ENCODE data around the gene MLLT10.

MLLT10 gene

GRCh38 chr10:21524526-21525366, 9.3 kb upstream of the MLLT10 start:
- peak overlapping the region; percentile 100 for H3K27ac ChIP-seq (ENCODE audit: low read depth, low read length)
- H3K36me3 ChIP-seq (ENCODE audit: control insufficient read depth, insufficient read depth, low read length), result no peaks in the 10 kb centered on the region
- peaks cover 59% of the 10 kb centered on the region for H3K4me1 ChIP-seq (ENCODE audit: control insufficient read depth, insufficient read depth, low read length)
- no peaks in the 10 kb centered on the region for H3K27me3 ChIP-seq (ENCODE audit: control insufficient read depth, insufficient read depth, low read length)
- peak overlapping the region; percentile 76 for H3K4me3 ChIP-seq (ENCODE audit: low read depth, low read length)
- H3K9ac ChIP-seq (ENCODE audit: low read length), result peak overlapping the region; percentile 90
- H3K9me3 ChIP-seq (ENCODE audit: control insufficient read depth, insufficient read depth, low read depth, low read length), result no peaks in the 10 kb centered on the region

- no peaks in the 10 kb centered on the region for H3K9me3 ChIP-seq (ENCODE audit: control insufficient read depth, insufficient read depth, low read depth, low read length)
- peak within 1 kb of the TSS; percentile 100 for H3K27ac ChIP-seq (ENCODE audit: low read depth, low read length)
- peak within 1 kb of the TSS; percentile 77 for H3K4me3 ChIP-seq (ENCODE audit: low read depth, low read length)
- no peaks in the 10 kb centered on the region for H3K27me3 ChIP-seq (ENCODE audit: control insufficient read depth, insufficient read depth, low read length)
- peaks cover 56% of the 10 kb centered on the region for H3K4me1 ChIP-seq (ENCODE audit: control insufficient read depth, insufficient read depth, low read length)
- no peaks in the 10 kb centered on the region for H3K36me3 ChIP-seq (ENCODE audit: control insufficient read depth, insufficient read depth, low read length)
- peak within 1 kb of the TSS; percentile 99 for H3K9ac ChIP-seq (ENCODE audit: low read length)
Measured at GRCh38 chr10:21525367-21526187, 8.5 kb upstream of the MLLT10 start, which contains the start of gene SKIDA1. Gene SKIDA1 (minus strand): TSS chr10:21525682. CDS start chr10:21517822, 7,860 bp downstream.

GRCh38 chr10:21526188-21526859, 7.7 kb upstream of the MLLT10 start:
- H3K36me3 ChIP-seq (ENCODE audit: control insufficient read depth, insufficient read depth, low read length), result no peaks in the 10 kb centered on the region
- no peaks in the 10 kb centered on the region for H3K27me3 ChIP-seq (ENCODE audit: control insufficient read depth, insufficient read depth, low read length)
- peak overlapping the region; percentile 77 for H3K4me3 ChIP-seq (ENCODE audit: low read depth, low read length)
- peak overlapping the region; percentile 100 for H3K27ac ChIP-seq (ENCODE audit: low read depth, low read length)
- H3K4me1 ChIP-seq (ENCODE audit: control insufficient read depth, insufficient read depth, low read length), result peaks cover 56% of the 10 kb centered on the region
- H3K9me3 ChIP-seq (ENCODE audit: control insufficient read depth, insufficient read depth, low read depth, low read length), result no peaks in the 10 kb centered on the region
- H3K9ac ChIP-seq (ENCODE audit: low read length), result peak overlapping the region; percentile 99

GRCh38 chr10:21526860-21527597, 7.0 kb upstream of the MLLT10 start:
- Histone ChIP-seq H3K27me3 (ENCODE audit: control insufficient read depth, insufficient read depth, low read length) (no peaks in the 10 kb centered on the region), H3K27ac (ENCODE audit: low read depth, low read length) (peak overlapping the region; percentile 100), H3K9me3 (ENCODE audit: control insufficient read depth, insufficient read depth, low read depth, low read length) (no peaks in the 10 kb centered on the region), H3K4me1 (ENCODE audit: control insufficient read depth, insufficient read depth, low read length) (peaks cover 50% of the 10 kb centered on the region), H3K4me3 (ENCODE audit: low read depth, low read length) (peak overlapping the region; percentile 77), H3K36me3 (ENCODE audit: control insufficient read depth, insufficient read depth, low read length) (no peaks in the 10 kb centered on the region), H3K9ac (ENCODE audit: low read length) (peak overlapping the region; percentile 99)

GRCh38 chr10:21527598-21528235, 6.3 kb upstream of the MLLT10 start:
- no peaks in the 10 kb centered on the region for H3K27me3 ChIP-seq (ENCODE audit: control insufficient read depth, insufficient read depth, low read length)
- H3K4me1 ChIP-seq (ENCODE audit: control insufficient read depth, insufficient read depth, low read length), result peaks cover 51% of the 10 kb centered on the region
- peak overlapping the region; percentile 99 for H3K9ac ChIP-seq (ENCODE audit: low read length)
- no peaks in the 10 kb centered on the region for H3K9me3 ChIP-seq (ENCODE audit: control insufficient read depth, insufficient read depth, low read depth, low read length)
- peak overlapping the region; percentile 100 for H3K27ac ChIP-seq (ENCODE audit: low read depth, low read length)
- H3K36me3 ChIP-seq (ENCODE audit: control insufficient read depth, insufficient read depth, low read length), result no peaks in the 10 kb centered on the region
- peak overlapping the region; percentile 77 for H3K4me3 ChIP-seq (ENCODE audit: low read depth, low read length)

GRCh38 chr10:21528236-21529031, 5.6 kb upstream of the MLLT10 start:
- Histone ChIP-seq H3K4me3 (ENCODE audit: low read depth, low read length) (peak overlapping the region; percentile 77), H3K4me1 (ENCODE audit: control insufficient read depth, insufficient read depth, low read length) (peaks cover 51% of the 10 kb centered on the region), H3K9me3 (ENCODE audit: control insufficient read depth, insufficient read depth, low read depth, low read length) (no peaks in the 10 kb centered on the region), H3K27ac (ENCODE audit: low read depth, low read length) (peak overlapping the region; percentile 100), H3K36me3 (ENCODE audit: control insufficient read depth, insufficient read depth, low read length) (no peaks in the 10 kb centered on the region), H3K9ac (ENCODE audit: low read length) (peak overlapping the region; percentile 99), H3K27me3 (ENCODE audit: control insufficient read depth, insufficient read depth, low read length) (no peaks in the 10 kb centered on the region)

- no peaks in the 10 kb centered on the region for H3K36me3 ChIP-seq (ENCODE audit: control insufficient read depth, insufficient read depth, low read length)
- H3K4me1 ChIP-seq (ENCODE audit: control insufficient read depth, insufficient read depth, low read length), result peaks cover 45% of the 10 kb centered on the region
- H3K4me3 ChIP-seq (ENCODE audit: low read depth, low read length), result peak overlapping the region; percentile 77
- no peaks in the 10 kb centered on the region for H3K27me3 ChIP-seq (ENCODE audit: control insufficient read depth, insufficient read depth, low read length)
- H3K9ac ChIP-seq (ENCODE audit: low read length), result peak overlapping the region; percentile 99
- peak overlapping the region; percentile 100 for H3K27ac ChIP-seq (ENCODE audit: low read depth, low read length)
- no peaks in the 10 kb centered on the region for H3K9me3 ChIP-seq (ENCODE audit: control insufficient read depth, insufficient read depth, low read depth, low read length)
Measured at GRCh38 chr10:21529032-21529910, 4.8 kb upstream of the MLLT10 start.

- H3K36me3 ChIP-seq (ENCODE audit: control insufficient read depth, insufficient read depth, low read length), result no peaks in the 10 kb centered on the region
- no peaks in the 10 kb centered on the region for H3K9me3 ChIP-seq (ENCODE audit: control insufficient read depth, insufficient read depth, low read depth, low read length)
- H3K27ac ChIP-seq (ENCODE audit: low read depth, low read length), result no peak overlapping the region
- no peaks in the 10 kb centered on the region for H3K27me3 ChIP-seq (ENCODE audit: control insufficient read depth, insufficient read depth, low read length)
- H3K9ac ChIP-seq (ENCODE audit: low read length), result no peak overlapping the region
- H3K4me3 ChIP-seq (ENCODE audit: low read depth, low read length), result no peak overlapping the region
- H3K4me1 ChIP-seq (ENCODE audit: control insufficient read depth, insufficient read depth, low read length), result peaks cover 45% of the 10 kb centered on the region
Measured at GRCh38 chr10:21530168-21530567, 3.9 kb upstream of the MLLT10 start.

- Histone ChIP-seq H3K4me3 (ENCODE audit: low read depth, low read length) (no peak overlapping the region), H3K36me3 (ENCODE audit: control insufficient read depth, insufficient read depth, low read length) (no peaks in the 10 kb centered on the region), H3K27me3 (ENCODE audit: control insufficient read depth, insufficient read depth, low read length) (no peaks in the 10 kb centered on the region), H3K27ac (ENCODE audit: low read depth, low read length) (no peak overlapping the region), H3K9ac (ENCODE audit: low read length) (no peak overlapping the region), H3K9me3 (ENCODE audit: control insufficient read depth, insufficient read depth, low read depth, low read length) (no peaks in the 10 kb centered on the region), H3K4me1 (ENCODE audit: control insufficient read depth, insufficient read depth, low read length) (peaks cover 47% of the 10 kb centered on the region)
Measured at GRCh38 chr10:21530641-21531040, 3.4 kb upstream of the MLLT10 start.
